ENCODE results near the gene AGTPBP1. TPM values are rescaled to one million over a fixed set of nuclear protein-coding genes. Genes with fewer than 3 reads are reported as not detected.

Gene AGTPBP1
- total and polyA plus RNA-seq, 9 of the 15 experiments (the other 6 are each of a cell fraction or from before 2014, with no cell fraction given): 1.4 to 7.9 (median 4.6) TPM

DNA sequence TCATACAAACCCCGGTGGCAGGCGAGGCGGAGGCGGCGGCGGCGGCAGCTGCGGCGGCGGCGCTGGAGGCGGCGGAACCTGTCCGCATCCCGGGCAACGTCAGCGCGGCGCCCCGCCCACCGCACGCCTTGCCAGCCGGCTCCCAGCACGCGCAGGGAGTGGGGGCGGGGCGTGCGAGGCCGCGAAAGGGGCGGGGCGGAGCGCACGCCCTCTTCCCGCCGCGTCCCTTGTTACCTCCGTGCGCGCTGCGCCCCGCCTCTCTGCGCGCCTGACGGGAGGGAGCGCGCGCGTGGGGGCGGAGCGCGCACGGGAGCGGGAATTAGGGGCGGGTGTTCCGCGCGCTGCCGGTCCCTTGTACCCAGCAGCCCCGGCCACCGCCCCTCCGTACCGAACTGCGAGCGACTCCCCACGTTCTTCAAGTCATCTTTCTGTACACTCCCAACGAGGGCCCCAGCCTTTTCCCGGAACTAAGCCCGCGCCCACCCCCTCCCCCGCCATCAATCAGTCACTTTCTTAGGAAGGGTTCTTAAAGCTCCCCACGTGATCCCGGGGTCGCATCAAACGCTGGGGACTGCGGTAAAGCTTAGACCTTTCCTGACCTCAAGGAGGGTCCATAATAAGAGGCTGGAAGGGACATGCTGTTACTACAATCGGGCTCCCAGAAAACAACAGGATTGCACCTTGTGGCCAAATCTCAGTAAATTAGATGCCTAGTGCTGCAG is at the start of gene AGTPBP1 (continued):
- TF ChIP-seq, protein P1, sequence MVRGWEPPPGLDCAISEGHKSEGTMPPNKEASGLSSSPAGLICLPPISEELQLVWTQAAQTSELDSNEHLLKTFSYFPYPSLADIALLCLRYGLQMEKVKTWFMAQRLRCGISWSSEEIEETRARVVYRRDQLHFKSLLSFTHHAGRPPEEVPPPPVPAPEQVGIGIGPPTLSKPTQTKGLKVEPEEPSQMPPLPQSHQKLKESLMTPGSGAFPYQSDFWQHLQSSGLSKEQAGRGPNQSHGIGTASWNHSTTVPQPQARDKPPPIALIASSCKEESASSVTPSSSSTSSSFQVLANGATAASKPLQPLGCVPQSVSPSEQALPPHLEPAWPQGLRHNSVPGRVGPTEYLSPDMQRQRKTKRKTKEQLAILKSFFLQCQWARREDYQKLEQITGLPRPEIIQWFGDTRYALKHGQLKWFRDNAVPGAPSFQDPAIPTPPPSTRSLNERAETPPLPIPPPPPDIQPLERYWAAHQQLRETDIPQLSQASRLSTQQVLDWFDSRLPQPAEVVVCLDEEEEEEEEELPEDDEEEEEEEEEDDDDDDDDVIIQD (CRISPR knock-in tag; IDR thresholded peaks at IDR 0.05): no peak
- TF ChIP-seq SAFB (IDR thresholded peaks at IDR 0.05; ENCODE audit: borderline replicate concordance, low read depth, low read length) (no peak), HIVEP1 (CRISPR knock-in tag; IDR thresholded peaks at IDR 0.05) (no peak), SRSF7 (optimal IDR thresholded peaks at IDR 0.05; ENCODE audit: low read depth, low read length) (no peak), ZNF79 (CRISPR knock-in tag; IDR thresholded peaks at IDR 0.05; ENCODE audit: low read depth) (no peak), NFRKB (IDR thresholded peaks at IDR 0.05; ENCODE audit: low read depth) (no peak), ZNF445 (CRISPR knock-in tag; IDR thresholded peaks at IDR 0.05; ENCODE audit: low read depth) (no peak), GTF2A2 (tag; IDR thresholded peaks at IDR 0.05) (no peak), ELF2 (CRISPR knock-in tag; IDR thresholded peaks at IDR 0.05) (no peak), ATF1 (CRISPR knock-in tag; IDR thresholded peaks at IDR 0.05) (no peak), ATF1 (tag; IDR thresholded peaks at IDR 0.05) (peak; percentile 60), RAD21 (CRISPR knock-in tag; conservative IDR thresholded peaks at IDR 0.05 in 1 of 2, IDR thresholded peaks at IDR 0.05 in 1 of 2) (no peak), RCOR1 (IDR thresholded peaks at IDR 0.05; ENCODE audit: borderline replicate concordance in 1 of 2, low read depth in 2 of 2, low read length in 2 of 2) (no peak), ARNT (IDR thresholded peaks at IDR 0.05) (no peak), EZH2 (IDR thresholded peaks at IDR 0.05; ENCODE audit: borderline replicate concordance, low read depth, low read length) (no peak), MCM2 (IDR thresholded peaks at IDR 0.05; ENCODE audit: low read depth) (no peak), MAZ (CRISPR knock-in tag; conservative IDR thresholded peaks at IDR 0.05 in 1 of 2, IDR thresholded peaks at IDR 0.05 in 1 of 2) (peak; percentile 75 to 80), ZKSCAN3 (CRISPR knock-in tag; IDR thresholded peaks at IDR 0.05) (no peak)
- TF ChIP-seq, protein P2, sequence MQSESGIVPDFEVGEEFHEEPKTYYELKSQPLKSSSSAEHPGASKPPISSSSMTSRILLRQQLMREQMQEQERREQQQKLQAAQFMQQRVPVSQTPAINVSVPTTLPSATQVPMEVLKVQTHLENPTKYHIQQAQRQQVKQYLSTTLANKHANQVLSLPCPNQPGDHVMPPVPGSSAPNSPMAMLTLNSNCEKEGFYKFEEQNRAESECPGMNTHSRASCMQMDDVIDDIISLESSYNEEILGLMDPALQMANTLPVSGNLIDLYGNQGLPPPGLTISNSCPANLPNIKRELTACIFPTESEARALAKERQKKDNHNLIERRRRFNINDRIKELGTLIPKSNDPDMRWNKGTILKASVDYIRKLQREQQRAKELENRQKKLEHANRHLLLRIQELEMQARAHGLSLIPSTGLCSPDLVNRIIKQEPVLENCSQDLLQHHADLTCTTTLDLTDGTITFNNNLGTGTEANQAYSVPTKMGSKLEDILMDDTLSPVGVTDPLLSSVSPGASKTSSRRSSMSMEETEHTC (IDR thresholded peaks at IDR 0.05): no peak
- TF ChIP-seq, protein P3, sequence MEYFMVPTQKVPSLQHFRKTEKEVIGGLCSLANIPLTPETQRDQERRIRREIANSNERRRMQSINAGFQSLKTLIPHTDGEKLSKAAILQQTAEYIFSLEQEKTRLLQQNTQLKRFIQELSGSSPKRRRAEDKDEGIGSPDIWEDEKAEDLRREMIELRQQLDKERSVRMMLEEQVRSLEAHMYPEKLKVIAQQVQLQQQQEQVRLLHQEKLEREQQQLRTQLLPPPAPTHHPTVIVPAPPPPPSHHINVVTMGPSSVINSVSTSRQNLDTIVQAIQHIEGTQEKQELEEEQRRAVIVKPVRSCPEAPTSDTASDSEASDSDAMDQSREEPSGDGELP (CRISPR knock-in tag; IDR thresholded peaks at IDR 0.05; ENCODE audit: borderline replicate concordance): no peak
- TF ChIP-seq, protein P4, sequence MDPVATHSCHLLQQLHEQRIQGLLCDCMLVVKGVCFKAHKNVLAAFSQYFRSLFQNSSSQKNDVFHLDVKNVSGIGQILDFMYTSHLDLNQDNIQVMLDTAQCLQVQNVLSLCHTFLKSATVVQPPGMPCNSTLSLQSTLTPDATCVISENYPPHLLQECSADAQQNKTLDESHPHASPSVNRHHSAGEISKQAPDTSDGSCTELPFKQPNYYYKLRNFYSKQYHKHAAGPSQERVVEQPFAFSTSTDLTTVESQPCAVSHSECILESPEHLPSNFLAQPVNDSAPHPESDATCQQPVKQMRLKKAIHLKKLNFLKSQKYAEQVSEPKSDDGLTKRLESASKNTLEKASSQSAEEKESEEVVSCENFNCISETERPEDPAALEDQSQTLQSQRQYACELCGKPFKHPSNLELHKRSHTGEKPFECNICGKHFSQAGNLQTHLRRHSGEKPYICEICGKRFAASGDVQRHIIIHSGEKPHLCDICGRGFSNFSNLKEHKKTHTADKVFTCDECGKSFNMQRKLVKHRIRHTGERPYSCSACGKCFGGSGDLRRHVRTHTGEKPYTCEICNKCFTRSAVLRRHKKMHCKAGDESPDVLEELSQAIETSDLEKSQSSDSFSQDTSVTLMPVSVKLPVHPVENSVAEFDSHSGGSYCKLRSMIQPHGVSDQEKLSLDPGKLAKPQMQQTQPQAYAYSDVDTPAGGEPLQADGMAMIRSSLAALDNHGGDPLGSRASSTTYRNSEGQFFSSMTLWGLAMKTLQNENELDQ (CRISPR knock-in tag; IDR thresholded peaks at IDR 0.05; ENCODE audit: borderline replicate concordance): no peak

Measured in K562 (cell line).